BLaER1 (cell line): ENCODE measurements around the gene S100PBP.

Experiments
- H3K27ac ChIP-seq: shearing (Covaris generic); formaldehyde crosslinking; 2 replicates; pipeline ENCODE4 v1.8.1; 2022
- H3K27me3 ChIP-seq: shearing (Covaris generic); formaldehyde crosslinking; 2 replicates; pipeline ENCODE4 v1.8.1; 2022
- H3K36me3 ChIP-seq: shearing (Covaris generic); formaldehyde crosslinking; 2 replicates; pipeline ENCODE4 v1.8.1; 2022
- H3K4me1 ChIP-seq: shearing (Covaris generic); formaldehyde crosslinking; 2 replicates; pipeline ENCODE4 v1.8.1; 2022
- H3K4me2 ChIP-seq: shearing (Covaris generic); formaldehyde crosslinking; 2 replicates; pipeline ENCODE4 v1.8.1; 2022
- H3K4me3 ChIP-seq: shearing (Covaris generic); formaldehyde crosslinking; 2 replicates; pipeline ENCODE4 v1.8.1; 2022
- H3K9ac ChIP-seq: shearing (Covaris generic); formaldehyde crosslinking; 2 replicates; pipeline ENCODE4 v1.8.1; 2022
- H3K9me3 ChIP-seq: shearing (Covaris generic); formaldehyde crosslinking; 2 replicates; pipeline ENCODE4 v1.8.1; 2022
- H4K20me1 ChIP-seq: shearing (Covaris generic); formaldehyde crosslinking; 2 replicates; pipeline ENCODE4 v1.8.1; 2022
- Cebpa-rat ChIP-seq: shearing (Covaris generic); IDR thresholded peaks from 2 replicates; pipeline ENCODE4 v1.8.1; 2022

Gene S100PBP

GRCh38 chr1:32859915-32860314, 42.5 kb downstream of the S100PBP start:
- Histone ChIP-seq H3K27me3 (no peaks in the 10 kb centered on the region), H4K20me1 (no peaks in the 10 kb centered on the region; the same call in 1 of the 2 replicates), H3K9ac (no peak overlapping the region), H3K9me3 (no peaks in the 10 kb centered on the region), H3K36me3 (peaks cover 99% of the 10 kb centered on the region), H3K4me3 (no peak overlapping the region), H3K4me1 (no peaks in the 10 kb centered on the region), H3K27ac (no peak overlapping the region), H3K4me2 (no peak overlapping the region)
- no peak for TF ChIP-seq Cebpa-rat

- no peak overlapping the region for H3K4me3 ChIP-seq
These were observed 43.1 kb downstream of the S100PBP start for GRCh38 chr1:32860566-32860965.

DNA sequence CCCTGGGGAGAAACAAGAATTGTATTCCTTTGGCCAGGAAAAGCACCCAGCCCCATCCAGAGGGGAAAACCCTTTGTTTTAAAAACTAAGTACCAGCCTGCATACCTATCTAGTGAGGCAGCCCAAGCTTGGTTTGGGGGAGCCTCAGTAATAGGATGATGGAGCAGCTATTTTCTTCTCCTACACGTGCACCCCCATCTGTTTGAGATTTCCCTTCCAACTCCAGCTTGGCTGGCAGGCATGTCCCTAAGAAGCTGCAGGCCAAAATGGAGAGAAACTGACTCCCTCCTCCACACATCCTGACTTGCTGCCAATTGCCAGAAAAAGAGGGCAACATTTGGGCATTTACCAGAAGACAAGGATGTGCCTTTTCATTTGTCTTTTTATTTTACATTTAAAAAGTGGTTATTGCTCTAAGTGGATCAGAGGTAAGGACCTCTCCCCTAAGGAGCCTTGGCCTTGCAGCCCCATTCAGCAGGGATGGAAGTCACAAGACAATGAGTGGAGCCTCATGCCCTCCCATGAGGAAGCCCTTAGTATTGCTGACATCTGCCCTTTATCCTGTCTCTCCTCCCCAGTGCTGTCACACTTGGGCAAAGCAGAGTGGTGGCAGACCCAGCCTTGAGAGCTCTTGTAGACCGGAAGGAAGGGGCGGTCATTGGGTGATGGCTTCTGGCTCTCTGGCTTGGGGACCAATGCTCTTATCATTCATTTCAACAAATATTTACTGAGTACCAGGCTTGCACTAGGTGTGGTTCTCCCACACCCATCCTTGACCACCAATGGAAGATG, 44.6 kb downstream of the S100PBP start:
- H3K4me2 ChIP-seq = no peak overlapping the region
- H3K27me3 ChIP-seq = no peaks in the 10 kb centered on the region
- H3K36me3 ChIP-seq = peaks cover 78% of the 10 kb centered on the region
- H3K27ac ChIP-seq = no peak overlapping the region
- H3K9ac ChIP-seq = no peak overlapping the region
- no peaks in the 10 kb centered on the region for H3K4me1 ChIP-seq
- TF ChIP-seq Cebpa-rat = no peak
- H3K9me3 ChIP-seq = no peaks in the 10 kb centered on the region
- H4K20me1 ChIP-seq = peaks cover 4% of the 10 kb centered on the region
- H3K4me3 ChIP-seq = no peak overlapping the region

More at GRCh38 chr1:32860566-32860965, 43.1 kb downstream of the S100PBP start:
- no peak for TF ChIP-seq Cebpa-rat
- Histone ChIP-seq H3K4me1 (no peaks in the 10 kb centered on the region), H3K9ac (no peak overlapping the region), H3K36me3 (peaks cover 93% of the 10 kb centered on the region), H4K20me1 (no peaks in the 10 kb centered on the region; the same call in 1 of the 2 replicates), H3K9me3 (no peaks in the 10 kb centered on the region), H3K27me3 (no peaks in the 10 kb centered on the region), H3K27ac (no peak overlapping the region), H3K4me2 (no peak overlapping the region)

- H3K36me3 ChIP-seq = peaks cover 74% of the 10 kb centered on the region
- H3K4me1 ChIP-seq = no peaks in the 10 kb centered on the region
- no peak overlapping the region for H3K27ac ChIP-seq
- H3K4me3 ChIP-seq = no peak overlapping the region
- no peak overlapping the region for H3K9ac ChIP-seq
- no peak for TF ChIP-seq Cebpa-rat
- peaks cover 15% of the 10 kb centered on the region for H4K20me1 ChIP-seq
- H3K4me2 ChIP-seq = no peak overlapping the region
- H3K27me3 ChIP-seq = peaks cover 4% of the 10 kb centered on the region
- H3K9me3 ChIP-seq = no peaks in the 10 kb centered on the region
These were observed 45.9 kb downstream of the S100PBP start for GRCh38 chr1:32863218-32863880.

GRCh38 chr1:32863881-32864245, 46.4 kb downstream of the S100PBP start:
- H3K4me1 ChIP-seq = no peaks in the 10 kb centered on the region
- H3K27me3 ChIP-seq = peaks cover 10% of the 10 kb centered on the region
- no peak for TF ChIP-seq Cebpa-rat
- H3K9ac ChIP-seq = no peak overlapping the region
- peaks cover 70% of the 10 kb centered on the region for H3K36me3 ChIP-seq
- no peaks in the 10 kb centered on the region for H3K9me3 ChIP-seq
- no peak overlapping the region for H3K4me3 ChIP-seq
- no peak overlapping the region for H3K4me2 ChIP-seq
- peaks cover 18% of the 10 kb centered on the region for H4K20me1 ChIP-seq
- no peak overlapping the region for H3K27ac ChIP-seq

DNA sequence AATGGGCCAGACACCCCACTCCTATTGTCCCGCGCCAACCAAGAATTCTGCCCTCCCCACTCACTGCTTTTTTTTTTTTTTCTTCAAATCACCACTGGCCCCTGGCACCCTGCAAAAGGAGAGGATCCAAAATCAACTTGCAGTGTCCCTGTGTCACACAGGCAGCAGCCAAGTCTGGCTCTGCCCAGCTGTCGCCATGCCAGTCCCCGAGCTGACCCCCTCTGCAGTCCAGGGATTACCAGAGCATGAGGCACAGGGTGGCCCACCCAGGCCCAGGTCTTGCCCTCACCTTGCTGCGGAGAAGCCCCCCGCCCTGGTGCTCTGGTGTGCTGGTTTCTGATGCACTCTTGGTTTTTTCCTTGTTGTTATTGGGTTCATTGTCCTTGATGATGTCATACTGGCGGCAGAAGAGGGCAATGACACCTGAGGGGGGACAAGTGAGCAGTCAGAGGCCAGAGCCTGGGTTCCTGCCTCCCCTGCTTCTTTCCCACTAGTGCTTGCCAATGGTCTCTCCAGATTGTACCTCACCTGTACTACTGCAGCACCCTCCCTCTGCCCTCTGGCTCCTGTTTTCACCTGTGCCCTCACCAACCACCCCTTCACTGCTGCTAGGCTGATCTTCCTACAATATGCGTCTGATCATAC, 47.0 kb downstream of the S100PBP start:
- Histone ChIP-seq H3K4me2 (no peak overlapping the region), H3K36me3 (peaks cover 64% of the 10 kb centered on the region), H3K4me3 (no peak overlapping the region), H3K9ac (no peak overlapping the region), H3K4me1 (no peaks in the 10 kb centered on the region), H4K20me1 (peaks cover 24% of the 10 kb centered on the region), H3K27me3 (peaks cover 16% of the 10 kb centered on the region), H3K27ac (no peak overlapping the region), H3K9me3 (no peaks in the 10 kb centered on the region)
- TF ChIP-seq Cebpa-rat = no peak

DNA sequence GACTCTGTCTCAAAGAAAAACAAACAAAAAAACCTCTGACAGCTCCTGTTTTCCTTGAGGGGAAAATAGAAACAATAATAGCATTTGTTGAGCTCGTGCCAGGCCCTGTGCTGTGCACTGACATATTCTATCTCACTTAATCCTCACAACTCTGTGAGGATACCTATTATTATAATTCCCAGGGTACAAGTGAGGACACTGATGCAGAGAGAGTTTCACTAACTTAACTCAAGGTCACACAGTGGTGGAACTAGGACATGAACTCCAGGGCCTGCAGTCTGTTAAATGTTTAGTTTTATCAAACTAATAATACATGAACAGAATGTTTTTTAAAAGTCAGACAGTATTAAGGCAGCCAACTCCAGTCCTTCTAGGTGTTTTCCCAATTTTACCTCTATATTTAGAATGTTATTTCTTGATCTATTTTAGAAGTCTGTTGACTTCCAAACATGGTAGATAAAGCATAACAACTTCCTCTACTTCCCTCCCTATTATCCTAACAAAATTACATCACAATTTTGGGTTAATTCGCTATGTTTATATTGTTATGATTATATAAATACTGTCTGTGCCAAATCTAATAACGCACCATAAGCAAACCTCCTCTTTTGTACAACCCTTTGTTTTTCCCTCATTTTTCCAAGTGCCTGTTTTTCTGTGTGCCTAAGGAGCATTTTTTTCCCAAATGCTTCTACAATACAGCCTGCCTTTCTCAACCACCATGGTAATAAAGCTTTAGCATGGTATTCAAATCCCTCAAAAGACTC, 48.4 kb downstream of the S100PBP start:
- H3K4me1 ChIP-seq = peaks cover 11% of the 10 kb centered on the region
- no peaks in the 10 kb centered on the region for H3K9me3 ChIP-seq
- no peak overlapping the region for H3K4me3 ChIP-seq
- H3K36me3 ChIP-seq = peaks cover 51% of the 10 kb centered on the region
- peaks cover 29% of the 10 kb centered on the region for H3K27me3 ChIP-seq
- H3K27ac ChIP-seq = no peak overlapping the region
- no peak for TF ChIP-seq Cebpa-rat
- peaks cover 34% of the 10 kb centered on the region for H4K20me1 ChIP-seq
- no peak overlapping the region for H3K4me2 ChIP-seq
- H3K9ac ChIP-seq = no peak overlapping the region

DNA sequence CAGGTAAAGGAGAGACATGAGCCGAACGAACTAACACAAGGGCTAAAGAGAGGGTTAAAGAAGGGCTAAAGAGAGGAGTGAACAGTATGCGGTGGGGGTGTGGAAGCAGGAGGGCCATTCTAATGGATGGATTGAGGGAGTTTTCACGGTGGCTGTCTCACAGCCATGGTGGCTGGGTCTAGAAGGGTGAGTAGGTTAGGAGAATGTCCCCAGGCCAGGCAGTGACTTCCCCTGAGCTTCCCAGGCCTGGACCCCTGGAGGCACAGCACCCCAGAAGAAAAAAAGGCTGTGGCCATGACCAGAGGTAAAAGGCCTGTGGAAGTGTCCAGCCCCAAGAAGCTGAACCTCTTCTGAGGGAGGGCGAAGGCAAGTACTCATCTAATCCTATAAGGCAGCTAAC, 49.7 kb downstream of the S100PBP start:
- Histone ChIP-seq H3K9me3 (no peaks in the 10 kb centered on the region), H3K27ac (no peak overlapping the region), H3K4me1 (peaks cover 24% of the 10 kb centered on the region), H4K20me1 (peaks cover 47% of the 10 kb centered on the region), H3K9ac (no peak overlapping the region), H3K36me3 (peaks cover 38% of the 10 kb centered on the region), H3K4me2 (no peak overlapping the region), H3K4me3 (no peak overlapping the region), H3K27me3 (peaks cover 42% of the 10 kb centered on the region)
- TF ChIP-seq Cebpa-rat = no peak

- no peaks in the 10 kb centered on the region for H3K9me3 ChIP-seq
- no peak overlapping the region for H3K9ac ChIP-seq
- no peak overlapping the region for H3K4me2 ChIP-seq
These were observed 50.2 kb downstream of the S100PBP start for GRCh38 chr1:32867671-32868070.

More at GRCh38 chr1:32867671-32868070, 50.2 kb downstream of the S100PBP start:
- peaks cover 48% of the 10 kb centered on the region for H4K20me1 ChIP-seq
- TF ChIP-seq Cebpa-rat = no peak
- peaks cover 27% of the 10 kb centered on the region for H3K4me1 ChIP-seq
- H3K4me3 ChIP-seq = no peak overlapping the region
- peaks cover 44% of the 10 kb centered on the region for H3K27me3 ChIP-seq
- peaks cover 33% of the 10 kb centered on the region for H3K36me3 ChIP-seq
- H3K27ac ChIP-seq = no peak overlapping the region
